ENCODE data around the gene F3.

- no peak for TF ChIP-seq CTCF (IDR thresholded peaks at IDR 0.05; ENCODE audit: poor library complexity)
- no peak for TF ChIP-seq EZH2 (IDR thresholded peaks at IDR 0.05; ENCODE audit: borderline replicate concordance)
Measured at GRCh38 chr1:94539496-94539895, 2.1 kb downstream of the F3 start.
